GM13977 (cell line): Measurements from ENCODE around the gene COX10.

Source experiments
- DNase-seq: peaks from one replicate; pipeline ENCODE4 v3.0.0; 2012; ENCODE audit warnings: low spot score
- CTCF ChIP-seq: IDR thresholded peaks from 2 replicates; pipeline ENCODE4 v1.5.1; 2012; ENCODE audit warnings: mild to moderate bottlenecking, control low read depth; ENCODE audit not compliant: insufficient read depth; ENCODE audit errors: extremely low read depth, missing control alignments
- in situ Hi-C: fragments of 300-500 bp; cut with MboI; formaldehyde crosslinking; loops from one replicate; pipeline ENCODE4 v1.12.0; 2022; ENCODE audit warnings: low sequenced_read_pairs, low pct_unique_long_range_greater_than_20kb, mixed read lengths, inconsistent platforms; ENCODE audit not compliant: unreplicated experiment

Gene COX10

GRCh38 chr17:14052886-14053615 is 16.3 kb upstream of the COX10 start:
- in situ Hi-C loops: loop anchor here (25.0 kb wide), 1 partner anchor 91 kb away; no protein-coding TSS in a partner anchor
- TF ChIP-seq CTCF: no peak

GRCh38 chr17:14057591-14057990 is 11.7 kb upstream of the COX10 start:
- in situ Hi-C loops: loop anchor here (25.0 kb wide), 1 partner anchor 95 kb away; no protein-coding TSS in a partner anchor
- DNase-seq: no peak
- TF ChIP-seq CTCF: no peak

More at GRCh38 chr17:14052886-14053615, 16.3 kb upstream of the COX10 start:
- no peak for DNase-seq

- in situ Hi-C loops: loop anchor here (25.0 kb wide), 1 partner anchor 96 kb away; no protein-coding TSS in a partner anchor
Observed at GRCh38 chr17:14058051-14058450, 11.3 kb upstream of the COX10 start.

GRCh38 chr17:14060706-14061105 is 8.6 kb upstream of the COX10 start:
- in situ Hi-C loops: loop anchor here (25.0 kb wide), 1 partner anchor 98 kb away; no protein-coding TSS in a partner anchor
- DNase-seq: no peak
- no peak for TF ChIP-seq CTCF

More at GRCh38 chr17:14058051-14058450, 11.3 kb upstream of the COX10 start:
- no peak for TF ChIP-seq CTCF
- DNase-seq: no peak

GRCh38 chr17:14061666-14062560 is 7.4 kb upstream of the COX10 start:
- DNase-seq: no peak
- TF ChIP-seq CTCF: no peak
- in situ Hi-C loops: loop anchor here (25.0 kb wide), 1 partner anchor 100 kb away; no protein-coding TSS in a partner anchor

GRCh38 chr17:14067347-14067746 is 2.0 kb upstream of the COX10 start:
- in situ Hi-C loops: loop anchor here (25.0 kb wide), 1 partner anchor 105 kb away; no protein-coding TSS in a partner anchor
- TF ChIP-seq CTCF: no peak
- no peak for DNase-seq
